AG04449 (cell line): ENCODE measurements around the gene KIF12.

Experiments
- CTCF ChIA-PET: fragments of 350-600 bp; formaldehyde crosslinking; extraction: SDS; loops from one replicate; lab custom pipeline; 2021; ENCODE audit warnings: antibody characterized with exemption; lab: Yijun Ruan, JAX
- POLR2A ChIA-PET: fragments of 400-600, 350-600 bp; formaldehyde crosslinking; extraction: SDS; loops from one replicate; lab custom pipeline; 2020; ENCODE audit warnings: antibody characterized with exemption, inconsistent platforms; lab: Yijun Ruan, JAX
- DNase-seq: peaks from one replicate; pipeline ENCODE4 v3.0.0-alpha.2; 2010; ENCODE audit warnings: low read depth, low spot score
- H3K4me3 ChIP-seq: 2 replicates; pipeline ENCODE4 v1.5.1; 2011; ENCODE audit warnings: low read depth, mild to moderate bottlenecking, control low read depth, low read length
- TF ChIP-seq, protein P1 (sequence below): IDR thresholded peaks from one replicate; pipeline ENCODE4 v1.5.1; 2011; ENCODE audit warnings: mild to moderate bottlenecking, moderate library complexity, low read length, control low read depth, inconsistent platforms; ENCODE audit not compliant: insufficient read depth; ENCODE audit errors: missing control alignments

Gene KIF12

GRCh38 chr9:114080773-114081440 lies 18.2 kb downstream of the KIF12 start:
- TF ChIP-seq, protein P1, sequence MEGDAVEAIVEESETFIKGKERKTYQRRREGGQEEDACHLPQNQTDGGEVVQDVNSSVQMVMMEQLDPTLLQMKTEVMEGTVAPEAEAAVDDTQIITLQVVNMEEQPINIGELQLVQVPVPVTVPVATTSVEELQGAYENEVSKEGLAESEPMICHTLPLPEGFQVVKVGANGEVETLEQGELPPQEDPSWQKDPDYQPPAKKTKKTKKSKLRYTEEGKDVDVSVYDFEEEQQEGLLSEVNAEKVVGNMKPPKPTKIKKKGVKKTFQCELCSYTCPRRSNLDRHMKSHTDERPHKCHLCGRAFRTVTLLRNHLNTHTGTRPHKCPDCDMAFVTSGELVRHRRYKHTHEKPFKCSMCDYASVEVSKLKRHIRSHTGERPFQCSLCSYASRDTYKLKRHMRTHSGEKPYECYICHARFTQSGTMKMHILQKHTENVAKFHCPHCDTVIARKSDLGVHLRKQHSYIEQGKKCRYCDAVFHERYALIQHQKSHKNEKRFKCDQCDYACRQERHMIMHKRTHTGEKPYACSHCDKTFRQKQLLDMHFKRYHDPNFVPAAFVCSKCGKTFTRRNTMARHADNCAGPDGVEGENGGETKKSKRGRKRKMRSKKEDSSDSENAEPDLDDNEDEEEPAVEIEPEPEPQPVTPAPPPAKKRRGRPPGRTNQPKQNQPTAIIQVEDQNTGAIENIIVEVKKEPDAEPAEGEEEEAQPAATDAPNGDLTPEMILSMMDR: no peak
- H3K4me3 ChIP-seq: no peak overlapping the region
- DNase-seq: no peak
- POLR2A ChIA-PET: no interaction called here
- CTCF ChIA-PET: interaction anchor here (0.6 to 5.4 kb wide), 14 partner anchors 9 to 297 kb away, joined by 3 to 176 read pairs (median 8); partner anchors contain the start of genes COL27A1 and KIF12

- no peak overlapping the region for H3K4me3 ChIP-seq
- CTCF ChIA-PET: interaction anchor here (0.6 to 2.4 kb wide), 9 partner anchors 10 to 343 kb away, joined by 3 to 10 read pairs (median 4); no protein-coding TSS in a partner anchor
- TF ChIP-seq, protein P1: no peak
- POLR2A ChIA-PET: no interaction called here
- no peak for DNase-seq
These were observed 18.8 kb downstream of the KIF12 start for GRCh38 chr9:114080195-114080772.

- no peak overlapping the region for H3K4me3 ChIP-seq
- TF ChIP-seq, protein P1: no peak
- DNase-seq: no peak
- ChIA-PET CTCF (interaction anchor here (1.2 to 2.4 kb wide), 8 partner anchors 8 to 341 kb away, joined by 4 to 10 read pairs (median 4); no protein-coding TSS in a partner anchor), POLR2A (no interaction called here)
These were observed 20.3 kb downstream of the KIF12 start for GRCh38 chr9:114078781-114079156.

GRCh38 chr9:114078021-114078780 lies 20.9 kb downstream of the KIF12 start, which contains the start of gene AMBP:
TSS of gene AMBP (minus strand) at chr9:114078300. CDS start at chr9:114078209, 91 bp downstream.
- no peak within 1 kb of the TSS for H3K4me3 ChIP-seq
- ChIA-PET POLR2A (no interaction called here), CTCF (interaction anchor here (1.2 to 2.4 kb wide), 8 partner anchors 9 to 341 kb away, joined by 4 to 10 read pairs (median 6); no protein-coding TSS in a partner anchor)
- TF ChIP-seq, protein P1: no peak
- DNase-seq: no peak

DNA sequence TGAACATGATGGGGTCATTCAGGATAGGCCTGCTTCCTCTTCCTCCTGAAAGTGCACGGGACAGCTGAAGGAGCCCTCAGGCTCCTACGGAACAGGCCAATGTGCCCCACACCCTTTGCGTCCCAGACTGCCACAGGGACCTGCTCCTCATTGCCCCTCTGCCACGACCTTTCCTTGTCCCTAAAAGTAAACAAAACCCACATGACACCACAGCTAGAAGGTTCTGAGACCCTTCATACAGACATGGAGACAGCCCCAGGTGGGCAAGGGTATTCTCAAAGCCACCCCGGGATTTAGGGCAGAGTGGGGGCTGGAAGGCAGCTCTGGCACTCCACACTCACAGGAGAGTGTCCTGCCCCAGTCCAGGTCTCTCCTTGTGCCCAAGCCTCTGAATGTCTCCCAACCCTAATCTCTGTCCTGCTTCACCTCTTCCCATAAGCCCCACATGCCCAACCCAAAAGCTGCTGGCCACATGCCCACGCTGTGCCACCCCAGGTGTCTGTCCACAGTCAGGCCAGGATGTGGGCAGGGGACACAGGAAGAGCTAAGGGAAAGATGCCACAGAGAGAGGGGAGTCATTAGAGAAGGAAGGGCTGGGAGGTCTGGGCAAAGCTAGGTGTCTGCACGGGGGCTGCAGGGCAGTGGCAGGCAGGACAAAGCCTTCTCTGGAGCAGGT lies 21.8 kb downstream of the KIF12 start:
- no peak overlapping the region for H3K4me3 ChIP-seq
- DNase-seq: no peak
- ChIA-PET CTCF (interaction anchor here (0.6 to 2.2 kb wide), 4 partner anchors 10 to 396 kb away, joined by 3 to 9 read pairs (median 6); no protein-coding TSS in a partner anchor), POLR2A (no interaction called here)
- TF ChIP-seq, protein P1: no peak
